LNCAP (cell line): ENCODE results near the gene GRAMD1A.
A peak's percentile ranks its signal among the peaks of the same experiment; 100 is the strongest.

Experiments used
- CTCF ChIP-seq: fragments of 450-650 bp; IDR thresholded peaks from 2 replicates; pipeline ENCODE4 v1.5.1; 2017; ENCODE audit warnings: mild to moderate bottlenecking

GRAMD1A gene

GRCh38 chr19:35062942-35063341 lies 62.8 kb downstream of the GRAMD1A start:
- no peak for TF ChIP-seq CTCF

- TF ChIP-seq CTCF, result no peak
Observed at GRCh38 chr19:35063940-35064818, 64.1 kb downstream of the GRAMD1A start.

- no peak for TF ChIP-seq CTCF
Observed at GRCh38 chr19:35065574-35065973, 65.5 kb downstream of the GRAMD1A start.

- no peak for TF ChIP-seq CTCF
Observed at GRCh38 chr19:35066121-35066520, 66.0 kb downstream of the GRAMD1A start.

- TF ChIP-seq CTCF, result peak; percentile 92
Observed at GRCh38 chr19:35066691-35067563, 66.8 kb downstream of the GRAMD1A start.

GRCh38 chr19:35068941-35069634 lies 69.0 kb downstream of the GRAMD1A start:
- no peak for TF ChIP-seq CTCF

- TF ChIP-seq CTCF, result no peak
Observed at GRCh38 chr19:35069696-35070095, 69.6 kb downstream of the GRAMD1A start.
